Panc1 (cell line): ENCODE data around the gene SLC35F4. TPM values are rescaled to one million over a fixed set of nuclear protein-coding genes. Genes with fewer than 3 reads are reported as not detected.

Source experiments
- ATAC-seq: fragments of 200-7000 bp; cut with Tn5 transposase; 2 replicates; pipeline ENCODE4 v1.9.1; 2020; ENCODE audit warnings: mild to moderate bottlenecking, moderate library complexity
- BruUV-seq: library from RNA; stranded (reverse); fragments of 400-500 nt; replicated peaks from 2 replicates; lab custom pipeline; 2021; lab: Mats Ljungman, UMichigan
- CTCF ChIA-PET: fragments of 300-600 bp; sonication (Branson Sonifier 250); formaldehyde crosslinking; loops from one replicate; lab custom pipeline; 2022; ENCODE audit warnings: antibody characterized with exemption; lab: Charles Lee
- POLR2A ChIA-PET: fragments of 300-600 bp; sonication (Branson Sonifier 250); formaldehyde crosslinking; loops from one replicate; lab custom pipeline; 2022; ENCODE audit warnings: antibody characterized with exemption; lab: Charles Lee
- DNase-seq: peaks from one replicate; pipeline ENCODE4 v3.0.0-alpha.2; 2010; ENCODE audit warnings: low read depth, low spot score
- H3K27ac ChIP-seq: 2 replicates; pipeline ENCODE4 v1.5.1; 2011; ENCODE audit warnings: mild to moderate bottlenecking, low read length, inconsistent platforms
- H3K27me3 ChIP-seq: fragments of 200-500 bp; sonication (Bioruptor generic); 2 replicates; pipeline ENCODE4 v1.6.0; 2014; ENCODE audit warnings: low read length, inconsistent platforms; ENCODE audit not compliant: control insufficient read depth, insufficient read depth
- H3K36me3 ChIP-seq: fragments of 200-500 bp; sonication (Bioruptor generic); 2 replicates; pipeline ENCODE4 v1.5.1; 2014; ENCODE audit warnings: inconsistent platforms, mild to moderate bottlenecking, low read length, moderate library complexity; ENCODE audit not compliant: control insufficient read depth, insufficient read depth
- H3K4me1 ChIP-seq: 2 replicates; pipeline ENCODE4 v1.5.1; 2011; ENCODE audit warnings: inconsistent platforms, mild to moderate bottlenecking, low read length, moderate library complexity; ENCODE audit not compliant: control insufficient read depth, insufficient read depth
- H3K4me3 ChIP-seq, 2 experiments: 2 replicates each; pipeline ENCODE4 v1.5.1; 2011 to 2012; ENCODE audit warnings: low read depth in 2 of 2, low read length in 2 of 2, mild to moderate bottlenecking in 2 of 2, inconsistent platforms in 1 of 2, moderate library complexity in 1 of 2
- H3K9me3 ChIP-seq: fragments of 200-500 bp; sonication (Bioruptor generic); 2 replicates; pipeline ENCODE4 v1.5.1; 2014; ENCODE audit warnings: low read depth, mild to moderate bottlenecking, inconsistent platforms, low read length, moderate library complexity; ENCODE audit not compliant: control insufficient read depth, insufficient read depth
- CTCF ChIP-seq: fragments of 450-650 bp; IDR thresholded peaks from 2 replicates; pipeline ENCODE4 v1.5.1; 2017; ENCODE audit warnings: mild to moderate bottlenecking
- POLR2AphosphoS5 ChIP-seq: IDR thresholded peaks from 2 replicates; pipeline ENCODE4 v1.6.1; 2012; ENCODE audit warnings: mild to moderate bottlenecking, low read depth, low read length, moderate library complexity
- REST ChIP-seq, 2 experiments: IDR thresholded peaks; 2 replicates each; pipeline ENCODE4 v1.6.1; 2011 to 2012; ENCODE audit warnings: low read depth in 2 of 2, control low read depth in 1 of 2, low read length in 1 of 2, mild to moderate bottlenecking in 1 of 2, moderate library complexity in 1 of 2; ENCODE audit not compliant: insufficient read depth in 1 of 2
- SIN3A ChIP-seq: IDR thresholded peaks from 2 replicates; pipeline ENCODE4 v1.6.1; 2012; ENCODE audit warnings: low read depth, mild to moderate bottlenecking, low read length, moderate library complexity, borderline replicate concordance; ENCODE audit not compliant: insufficient read depth
- TCF7L2 ChIP-seq: IDR thresholded peaks from 2 replicates; pipeline ENCODE4 v1.6.1; 2011; ENCODE audit warnings: mild to moderate bottlenecking, low read depth, low read length, inconsistent platforms
- in situ Hi-C: cut with HindIII; loops from 2 replicates; pipeline ENCODE4 v1.10.0; 2016; ENCODE audit warnings: low sequenced_read_pairs, low pct_unique_long_range_greater_than_20kb
- intact Hi-C: fragments of 100-400 bp; cut with micrococcal nuclease; formaldehyde crosslinking; loops from one replicate; pipeline ENCODE4 v1.10.0; 2022; ENCODE audit not compliant: unreplicated experiment
- total RNA-seq: library from RNA; stranded (reverse); gene quantifications from one replicate; pipeline ENCODE4 v1.2.1, GENCODE V29; 2021; ENCODE audit not compliant: unreplicated experiment

The SLC35F4 gene
- total RNA-seq, 1 experiment from 2014 or later, result not detected

- Histone ChIP-seq H3K27me3 (no peaks in the 10 kb centered on the region), H3K36me3 (no peaks in the 10 kb centered on the region), H3K4me3 (no peak overlapping the region), H3K4me1 (no peaks in the 10 kb centered on the region), H3K9me3 (no peaks in the 10 kb centered on the region), H3K27ac (no peak overlapping the region)
- ChIA-PET CTCF (no interaction called here), POLR2A (no interaction called here)
- no TSS peak for BruUV-seq
- DNase-seq, result no peak
- intact Hi-C loops (no loop called here), in situ Hi-C loops (no loop called here)
- TF ChIP-seq CTCF (no peak), TCF7L2 (no peak), SIN3A (no peak), REST (IDR thresholded peaks at IDR 0.05; ENCODE audit: insufficient read depth in 1 of 2, low read depth in 2 of 2, low read length in 1 of 2) (no peak), POLR2AphosphoS5 (no peak)
- ATAC-seq, result no peak
Observed at GRCh38 chr14:57820581-57820980, 45.3 kb downstream of the SLC35F4 start.

- Histone ChIP-seq H3K4me1 (no peaks in the 10 kb centered on the region), H3K27me3 (no peaks in the 10 kb centered on the region), H3K36me3 (no peaks in the 10 kb centered on the region), H3K4me3 (no peak overlapping the region), H3K9me3 (no peaks in the 10 kb centered on the region), H3K27ac (peak overlapping the region; percentile 29; the same call in 1 of the 2 replicates)
- TF ChIP-seq TCF7L2 (peak; percentile 49; the same call in 1 of the 2 replicates), SIN3A (no peak)
- ChIA-PET CTCF (no interaction called here), POLR2A (no interaction called here)
- no TSS peak for BruUV-seq
- intact Hi-C loops, result no loop called here
- no peak for DNase-seq
- ATAC-seq, result no peak
- in situ Hi-C loops, result no loop called here
Observed at GRCh38 chr14:57818511-57818910, 47.4 kb downstream of the SLC35F4 start.

- TF ChIP-seq TCF7L2 (no peak), POLR2AphosphoS5 (no peak), CTCF (no peak), SIN3A (no peak), REST (IDR thresholded peaks at IDR 0.05; ENCODE audit: insufficient read depth in 1 of 2, low read depth in 2 of 2, low read length in 1 of 2) (no peak)
- Histone ChIP-seq H3K27ac (no peak overlapping the region), H3K9me3 (no peaks in the 10 kb centered on the region), H3K4me1 (no peaks in the 10 kb centered on the region), H3K27me3 (no peaks in the 10 kb centered on the region), H3K4me3 (no peak overlapping the region), H3K36me3 (no peaks in the 10 kb centered on the region)
- in situ Hi-C loops, result no loop called here
- intact Hi-C loops, result no loop called here
- CTCF ChIA-PET, result no interaction called here
- BruUV-seq, result no TSS peak
- ATAC-seq (no peak), DNase-seq (no peak)
- POLR2A ChIA-PET, result no interaction called here
Observed at GRCh38 chr14:57816568-57817284, 49.2 kb downstream of the SLC35F4 start.
